Omental fat pad (tissue), 4 donors: Measurements from ENCODE around the gene CEBPA. TPM values are rescaled to one million over a fixed set of nuclear protein-coding genes. Genes with fewer than 3 reads are reported as not detected.

Experiments
- ATAC-seq: fragments of 150-250 bp; one replicate; pipeline ENCODE4 v1.9.1; 2016; ENCODE audit warnings: mild to moderate bottlenecking, moderate library complexity; ENCODE audit not compliant: low FRiP score
- DNase-seq: peaks from one replicate; pipeline ENCODE4 v3.0.0-alpha.2; 2019; ENCODE audit warnings: low spot score
- CTCF ChIP-seq, 3 donors: fragments of 450-650 bp; IDR thresholded peaks; one replicate each; pipeline ENCODE4 v1.5.1; 2016 to 2017; ENCODE audit warnings: antibody characterized with exemption in 3 of 3, mild to moderate bottlenecking in 3 of 3, moderate library complexity in 2 of 3
- total RNA-seq, 4 donors: library from RNA; depleted of rRNA; stranded (reverse); fragments of >200 nt; gene quantifications; one replicate each; pipeline ENCODE4 v1.1.0, GENCODE V29; 2016

The CEBPA gene
- total RNA-seq, 4 donors from 2014 or later = 100 to 567 (median 166) TPM

DNA sequence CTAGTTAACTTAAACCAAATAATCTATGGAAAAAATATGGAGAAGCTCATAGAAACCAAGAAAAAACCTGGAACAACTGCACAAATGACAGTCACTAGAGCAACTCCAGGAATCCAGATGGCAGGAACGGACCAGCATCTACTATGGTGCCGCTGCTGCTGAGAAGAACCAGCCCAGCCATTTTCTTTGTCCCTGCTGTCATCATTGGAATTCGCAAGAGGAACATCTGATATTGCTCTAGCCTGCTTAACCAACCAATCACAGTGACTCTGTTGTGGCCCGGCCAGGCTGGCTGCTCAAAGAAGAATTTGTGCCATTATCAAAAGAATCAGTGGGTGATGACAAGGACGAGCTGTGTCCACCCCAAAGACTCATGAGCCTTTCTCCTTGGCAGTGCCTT lies 33.1 kb upstream of the CEBPA start:
- no peak for DNase-seq
- no peak for TF ChIP-seq CTCF (IDR thresholded peaks at IDR 0.05)
- ATAC-seq = no peak

DNA sequence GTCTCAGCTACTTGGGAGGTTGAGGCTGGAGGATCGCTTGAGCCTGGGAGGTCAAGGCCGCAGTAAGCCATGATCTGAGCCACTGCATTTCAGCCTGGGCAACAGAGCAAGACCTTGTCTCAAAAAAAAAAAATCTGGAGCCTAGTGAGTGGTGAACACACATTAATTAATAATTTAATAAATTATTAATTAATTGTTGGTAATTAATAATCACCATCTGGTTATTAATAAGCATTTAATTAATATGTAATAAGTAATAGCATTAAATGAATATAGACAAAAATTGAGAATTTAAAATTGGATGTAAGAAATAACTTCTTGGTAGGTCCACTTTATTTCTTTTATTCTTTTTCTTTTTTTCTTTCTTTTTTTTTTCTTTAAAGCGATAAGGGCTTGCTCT lies 31.9 kb upstream of the CEBPA start:
- DNase-seq = no peak
- no peak for TF ChIP-seq CTCF (IDR thresholded peaks at IDR 0.05)
- ATAC-seq = no peak

GRCh38 chr19:33333642-33334041 lies 31.3 kb upstream of the CEBPA start:
- ATAC-seq (no peak), DNase-seq (no peak)
- TF ChIP-seq CTCF (IDR thresholded peaks at IDR 0.05) = no peak

DNA sequence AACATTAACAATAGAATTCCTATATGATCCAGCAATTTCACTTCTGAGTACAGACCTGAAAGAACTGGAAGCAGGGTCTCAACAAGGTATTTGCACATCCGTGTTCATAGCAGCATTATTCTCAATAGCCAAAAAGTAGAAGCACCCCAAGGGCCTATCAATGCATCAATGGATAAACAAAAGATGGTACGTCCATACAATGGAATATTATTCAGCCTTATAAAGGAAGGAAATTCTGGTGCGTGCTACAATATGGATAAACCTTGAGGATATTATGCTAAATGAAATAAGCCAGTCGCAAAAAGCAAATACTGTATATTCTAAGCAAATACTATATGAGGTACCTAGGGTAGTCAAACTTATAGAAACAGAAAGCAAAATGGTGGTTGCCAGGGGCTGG lies 30.8 kb upstream of the CEBPA start:
- no peak for TF ChIP-seq CTCF (IDR thresholded peaks at IDR 0.05)
- DNase-seq (no peak), ATAC-seq (no peak)

DNA sequence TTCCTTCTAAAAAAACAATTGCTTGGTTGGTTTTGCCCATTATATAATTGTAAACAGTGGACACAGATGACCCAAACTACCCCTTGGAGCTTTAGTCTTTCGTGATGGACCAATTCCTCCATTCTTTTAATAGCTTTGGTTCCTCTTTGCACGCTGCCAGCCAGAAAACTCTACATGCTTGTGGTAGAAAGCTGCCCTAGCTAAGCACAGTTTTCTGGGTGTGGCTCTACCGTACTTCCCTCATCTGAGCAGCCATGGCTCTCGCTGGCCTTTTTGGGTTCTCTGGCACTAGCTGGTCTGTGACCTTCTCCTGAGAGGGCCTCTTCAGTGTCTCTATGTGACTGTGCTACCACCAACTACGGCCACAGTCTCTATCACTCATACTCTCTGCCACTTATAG lies 29.9 kb upstream of the CEBPA start:
- DNase-seq = no peak
- ATAC-seq = no peak
- no peak for TF ChIP-seq CTCF (IDR thresholded peaks at IDR 0.05)

GRCh38 chr19:33329736-33330135 lies 27.4 kb upstream of the CEBPA start:
- DNase-seq (no peak), ATAC-seq (no peak)
- TF ChIP-seq CTCF (IDR thresholded peaks at IDR 0.05) = no peak

DNA sequence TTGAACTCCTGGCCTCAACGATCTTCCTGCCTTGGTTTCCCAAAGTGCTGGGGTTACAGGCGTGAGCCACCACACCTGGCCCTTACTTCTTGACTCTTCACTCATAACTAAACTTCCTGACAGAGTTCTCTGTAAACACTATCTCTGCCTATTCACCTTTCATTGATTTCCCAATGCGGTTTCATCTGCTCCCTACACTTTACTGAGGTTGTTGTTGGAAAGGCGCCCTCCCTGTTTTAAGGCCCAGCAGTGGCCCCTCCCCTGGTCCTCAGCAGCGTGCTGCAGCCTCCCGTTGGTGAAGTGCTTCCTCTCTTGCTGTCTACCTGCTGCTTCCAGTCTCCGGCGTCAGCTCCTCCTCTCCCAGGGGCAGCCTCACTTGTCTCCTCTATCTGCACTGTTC lies 26.7 kb upstream of the CEBPA start:
- DNase-seq (no peak), ATAC-seq (no peak)
- no peak for TF ChIP-seq CTCF (IDR thresholded peaks at IDR 0.05)
